GM19452 (cell line): ENCODE results near the gene TEX36.
A peak's percentile ranks its signal among the peaks of the same experiment; 100 is the strongest.
"Not testable (repeated sequence)": the region's sequence is repeated elsewhere in the genome, so short reads cannot be mapped to it uniquely, and the experiment has no call there.

Experiments
- ATAC-seq: cut with Tn5 transposase; IDR thresholded peaks from one replicate; pipeline ENCODE4 v1.9.1; 2021; ENCODE audit not compliant: unreplicated experiment

The TEX36 gene

GRCh38 chr10:125683063-125683462 is at the start of gene TEX36:
TSS of gene TEX36 (minus strand) at chr10:125683163. CDS start at chr10:125682989, 174 bp downstream.
- no peak for ATAC-seq

- no peak for ATAC-seq
Observed at GRCh38 chr10:125727436-125727835, 44.5 kb upstream of the TEX36 start.

- no peak for ATAC-seq
Observed at GRCh38 chr10:125726914-125727313, 44.0 kb upstream of the TEX36 start.

- ATAC-seq, result no peak
Observed at GRCh38 chr10:125722811-125723210, 39.8 kb upstream of the TEX36 start.

GRCh38 chr10:125721035-125721434 is 38.1 kb upstream of the TEX36 start:
- ATAC-seq, result peak; percentile 48

- no peak for ATAC-seq
Observed at GRCh38 chr10:125720002-125720382, 37.0 kb upstream of the TEX36 start.

GRCh38 chr10:125719173-125720001 is 36.4 kb upstream of the TEX36 start, which contains the start of gene EDRF1:
TSS of gene EDRF1 (plus strand) at chr10:125719709. CDS start at chr10:125719808, 99 bp downstream.
- peak; percentile 84 for ATAC-seq

- ATAC-seq, result not testable (repeated sequence)
Observed at GRCh38 chr10:125714728-125715127, 31.8 kb upstream of the TEX36 start.

- no peak for ATAC-seq
Observed at GRCh38 chr10:125711110-125711750, 28.3 kb upstream of the TEX36 start.

- no peak for ATAC-seq
Observed at GRCh38 chr10:125709553-125710474, 26.9 kb upstream of the TEX36 start.

GRCh38 chr10:125708971-125709503 is 26.1 kb upstream of the TEX36 start:
- peak; percentile 66 for ATAC-seq

GRCh38 chr10:125707541-125708468 is 24.8 kb upstream of the TEX36 start:
- ATAC-seq, result peak; percentile 69

GRCh38 chr10:125700355-125700911 is 17.5 kb upstream of the TEX36 start:
- no peak for ATAC-seq

- ATAC-seq, result no peak
Observed at GRCh38 chr10:125699562-125700143, 16.7 kb upstream of the TEX36 start.

- ATAC-seq, result no peak
Observed at GRCh38 chr10:125698481-125698998, 15.6 kb upstream of the TEX36 start.

- ATAC-seq, result not testable (repeated sequence)
Observed at GRCh38 chr10:125696884-125697283, 13.9 kb upstream of the TEX36 start.

- no peak for ATAC-seq
Observed at GRCh38 chr10:125694883-125695282, 11.9 kb upstream of the TEX36 start.

GRCh38 chr10:125693524-125693847 is 10.5 kb upstream of the TEX36 start:
- no peak for ATAC-seq
